Occipital lobe (tissue), 2 donors: ENCODE data around the gene DENND2A. TPM values are rescaled to one million over a fixed set of nuclear protein-coding genes. Genes with fewer than 3 reads are reported as not detected.
"Not testable (repeated sequence)": the region's sequence is repeated elsewhere in the genome, so short reads cannot be mapped to it uniquely, and the experiment has no call there.

Experiments
- DNase-seq: peaks from one replicate; lab custom pipeline; 2025; lab: John Stamatoyannopoulos, UW
- total RNA-seq: library from RNA; depleted of rRNA; stranded (reverse); fragments of >200 nt; gene quantifications from one replicate; pipeline ENCODE4 v1.2.3, GENCODE V29; 2014

The DENND2A gene
- total RNA-seq, 1 donor from 2014 or later, result 16.4 TPM

DNA sequence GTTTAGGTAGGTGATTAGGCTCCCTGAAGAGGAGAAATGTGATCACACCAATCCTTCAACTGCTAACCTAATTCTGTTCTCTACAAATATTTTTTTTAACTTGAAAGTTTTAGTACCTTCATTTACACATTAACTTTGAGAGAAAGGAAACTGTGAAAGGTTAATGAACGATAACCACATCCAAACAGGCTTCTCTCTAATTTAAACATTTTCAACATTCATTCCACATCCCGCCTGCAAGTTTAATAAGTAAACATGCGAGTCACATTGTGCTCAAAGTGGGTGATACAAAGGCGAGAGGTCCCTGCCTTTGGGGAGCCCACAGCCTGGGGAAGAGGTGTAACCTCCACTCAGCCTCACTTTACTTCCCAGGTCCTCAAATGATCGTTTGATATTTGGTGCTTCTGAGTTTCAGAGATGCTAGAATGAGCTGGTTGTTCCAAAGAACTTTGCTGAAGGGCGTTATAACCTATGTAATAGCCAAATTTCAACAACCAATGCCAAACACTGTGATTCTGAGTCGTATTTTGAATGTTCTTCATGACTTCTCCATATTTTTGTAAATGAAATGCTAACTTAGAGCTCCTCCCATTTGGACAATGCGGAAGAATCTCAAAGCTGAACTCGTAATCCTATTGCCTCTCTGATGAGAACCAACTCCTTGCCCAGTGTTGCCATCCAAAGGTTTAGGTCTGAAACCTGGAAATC, 47.5 kb downstream of the DENND2A start:
- no peak for DNase-seq

DNA sequence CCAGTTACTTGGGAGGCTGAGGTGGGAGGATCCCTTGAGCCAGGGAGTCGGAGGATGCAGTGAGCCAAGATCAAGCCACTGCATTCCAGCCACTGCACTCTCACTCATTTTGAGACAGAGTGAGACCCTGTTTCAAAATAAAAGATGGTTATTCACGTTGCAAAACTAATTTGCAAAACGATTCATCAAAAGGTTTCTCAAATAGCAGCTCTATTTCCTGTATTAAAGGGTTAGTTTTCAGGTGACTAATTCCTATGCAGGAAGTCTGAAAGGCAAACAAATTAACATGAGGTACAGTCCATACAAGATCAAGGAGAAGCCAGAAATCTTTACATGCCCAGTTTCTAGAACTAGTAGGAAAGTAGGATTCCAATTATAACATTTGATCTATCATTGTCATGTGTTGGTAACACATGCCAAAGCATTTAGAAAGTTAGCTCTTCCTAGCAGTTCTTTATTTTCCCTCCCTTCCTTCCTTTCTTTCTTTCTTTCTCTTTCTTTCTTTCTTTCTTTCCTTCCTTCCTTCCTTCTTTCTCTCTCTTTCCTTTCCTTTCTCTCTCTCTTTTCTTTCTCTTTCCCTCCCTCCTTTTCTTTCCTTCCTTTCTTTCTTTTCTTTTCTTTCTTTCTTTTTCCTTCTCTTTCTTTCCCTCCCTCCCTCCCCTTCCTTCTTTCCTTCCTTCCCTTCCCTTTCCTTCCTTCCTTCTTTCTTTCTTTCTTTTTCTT, 49.3 kb downstream of the DENND2A start:
- DNase-seq, result no peak

DNA sequence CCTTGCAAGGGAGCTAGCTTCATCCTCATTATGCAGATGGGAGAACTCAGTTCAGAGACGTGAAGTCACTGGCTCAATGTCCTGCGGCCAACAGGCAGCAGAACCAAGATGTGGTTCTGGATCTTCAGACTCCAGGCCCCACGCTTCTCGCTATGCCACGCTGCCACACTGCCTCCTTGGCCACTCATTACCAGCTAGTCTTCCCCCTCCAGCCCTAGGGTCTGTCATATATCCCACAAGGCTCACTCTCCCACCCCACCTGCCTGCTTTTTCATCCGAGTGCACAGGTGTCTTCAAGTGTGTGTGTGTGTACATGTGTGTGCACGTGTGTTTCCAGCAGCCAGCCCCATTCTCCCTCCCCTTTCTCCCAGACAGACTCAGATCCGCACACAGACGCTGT, 53.4 kb downstream of the DENND2A start:
- no peak for DNase-seq

DNA sequence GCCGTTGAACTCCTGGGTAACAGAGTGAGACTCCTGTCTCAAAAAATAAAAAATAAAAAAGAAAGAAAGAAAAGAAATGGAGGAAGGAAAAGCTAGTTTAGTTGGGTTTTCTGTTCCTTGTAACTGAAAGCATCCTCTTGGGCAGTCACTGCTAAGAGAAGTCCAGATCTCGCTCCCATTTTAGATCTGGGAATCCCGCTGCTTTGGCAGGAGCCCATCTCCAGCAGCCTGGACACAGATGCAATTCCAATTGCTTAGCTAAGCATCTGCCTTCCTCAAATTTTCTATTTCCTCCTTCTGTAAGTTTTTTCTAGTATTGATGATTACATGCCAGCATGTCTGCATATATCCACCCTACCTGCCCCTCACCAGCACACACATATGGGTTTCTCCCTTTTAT, 54.1 kb downstream of the DENND2A start:
- DNase-seq, result no peak

DNA sequence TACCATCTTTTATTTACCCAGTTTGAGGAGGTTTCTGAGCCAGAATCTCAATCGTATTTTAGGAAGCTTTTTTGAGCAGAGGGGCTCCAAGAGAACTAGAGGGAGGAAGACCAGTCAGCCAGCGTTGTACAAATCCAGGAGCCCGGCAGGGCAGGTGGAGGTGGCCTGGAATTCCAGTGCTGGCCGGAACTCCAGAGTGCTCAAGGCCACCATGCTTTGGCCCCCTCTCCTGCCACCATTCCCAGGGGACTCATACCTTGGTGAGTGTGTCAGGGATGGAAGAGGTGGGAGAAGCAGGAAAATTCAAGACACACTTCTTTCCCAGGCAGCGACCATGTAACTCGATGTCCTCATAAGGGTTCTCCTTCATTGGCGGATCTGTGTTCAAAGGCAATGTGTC, 55.3 kb downstream of the DENND2A start:
- no peak for DNase-seq

DNA sequence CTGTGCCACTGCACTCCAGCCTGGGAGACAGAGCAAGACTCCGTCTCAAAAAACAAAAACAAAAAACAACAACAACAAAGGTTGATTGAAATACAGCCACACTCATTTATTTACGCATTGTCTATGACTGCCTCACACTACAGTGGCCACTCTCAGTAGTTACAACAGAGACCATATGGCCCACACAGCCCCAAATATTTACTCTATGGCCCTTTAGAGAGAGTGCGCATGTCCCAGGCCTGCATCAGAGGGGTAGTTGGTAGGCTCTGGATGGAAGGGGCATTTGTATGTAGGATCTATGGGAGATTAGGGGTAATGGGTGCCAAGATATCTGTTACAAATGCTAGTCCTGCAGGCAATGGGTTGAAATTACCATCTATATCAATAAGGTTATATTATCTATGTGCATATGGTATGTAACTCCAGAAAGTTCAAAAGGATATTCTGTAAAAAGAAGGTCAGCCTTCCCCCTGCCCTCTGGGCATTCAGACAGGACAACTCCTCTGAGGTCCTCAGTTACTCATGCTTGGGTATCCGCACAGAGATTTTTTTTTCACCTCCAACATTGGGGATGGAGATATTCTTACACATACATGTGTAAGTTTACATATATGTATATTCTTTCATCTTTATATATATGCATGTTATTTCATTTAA, 56.3 kb downstream of the DENND2A start:
- no peak for DNase-seq

DNA sequence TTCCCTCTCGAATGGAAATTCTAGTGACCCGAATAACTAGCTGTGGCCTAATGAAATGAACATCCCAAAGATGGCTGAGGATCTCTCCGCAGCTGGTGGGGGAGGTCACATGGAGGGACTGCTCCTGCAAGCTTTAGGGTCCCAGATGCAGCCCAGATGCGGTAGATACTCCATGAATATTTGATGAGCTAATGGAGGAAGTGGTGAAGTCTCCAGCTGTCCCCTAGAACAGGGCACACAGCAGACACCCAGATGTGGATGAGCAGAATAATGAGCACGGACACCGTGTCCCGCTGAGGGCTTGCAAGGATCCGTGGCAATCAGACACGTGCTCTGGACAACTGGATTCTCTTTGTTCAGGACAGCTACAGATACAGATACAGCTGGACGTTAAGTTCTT, 59.2 kb downstream of the DENND2A start:
- no peak for DNase-seq

DNA sequence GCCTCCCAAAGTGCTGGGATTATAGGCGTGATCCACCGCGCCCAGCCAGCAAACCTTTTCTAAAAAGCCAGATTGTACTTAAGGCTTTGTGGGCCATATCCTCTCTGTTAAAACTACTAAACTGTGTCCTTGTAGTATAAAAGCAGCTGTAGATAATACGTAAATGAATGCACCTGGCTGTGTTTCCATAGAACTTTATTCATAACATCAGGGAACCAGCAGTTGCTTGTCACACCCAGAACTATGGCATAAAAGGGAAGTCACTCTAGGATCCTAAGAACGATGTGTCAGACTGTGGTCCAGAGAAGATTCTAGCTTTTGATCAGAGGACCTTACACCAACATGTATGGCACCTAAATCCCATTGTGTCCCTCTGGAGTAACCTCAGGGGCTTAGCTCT, 63.0 kb downstream of the DENND2A start:
- no peak for DNase-seq

DNA sequence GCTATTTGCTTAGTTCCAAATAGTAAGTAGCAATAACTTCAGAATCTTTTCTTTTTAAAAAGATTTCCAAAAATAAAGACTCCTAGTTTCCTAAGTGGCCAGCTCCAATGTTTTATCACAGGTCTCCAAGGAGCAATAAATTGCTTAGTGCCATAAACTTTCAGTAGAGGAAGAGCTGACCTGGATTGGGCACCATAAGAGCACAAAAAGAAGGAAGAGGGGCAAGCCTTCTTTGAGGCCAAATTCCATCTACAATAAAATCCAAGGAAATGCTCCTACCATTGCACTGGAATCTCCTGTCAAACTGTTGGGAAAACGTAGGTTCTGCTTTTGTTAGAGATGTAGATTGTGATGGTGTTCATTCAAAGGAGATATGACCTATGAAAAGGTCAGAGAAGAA, 64.0 kb downstream of the DENND2A start:
- no peak for DNase-seq

DNA sequence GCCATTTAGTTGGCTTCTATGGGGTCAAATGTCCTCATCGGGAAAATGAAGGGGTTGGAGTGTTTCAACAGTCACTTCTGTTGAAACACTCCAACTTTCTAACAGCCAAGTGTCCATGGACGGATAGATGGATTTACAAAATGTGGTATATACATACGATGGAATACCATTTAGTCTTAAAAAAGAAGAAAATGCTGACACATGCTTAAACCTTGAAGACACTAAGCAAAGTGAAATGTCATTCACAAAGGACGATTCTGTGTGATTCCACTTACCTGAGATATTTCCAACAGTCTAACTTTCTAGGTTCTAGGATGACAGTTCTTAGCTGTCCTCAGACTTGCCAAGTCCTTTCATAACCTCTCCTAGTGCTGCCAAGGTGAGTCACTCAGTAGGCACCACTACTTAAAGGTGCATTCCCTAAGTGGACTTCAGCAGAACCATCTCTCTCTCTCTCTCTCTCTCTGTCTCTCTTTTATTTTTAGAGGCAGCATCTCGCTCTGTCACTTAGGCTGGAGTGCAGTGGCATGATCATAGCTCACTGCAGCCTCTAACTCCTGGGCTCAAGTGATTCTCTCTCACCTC, 69.0 kb downstream of the DENND2A start:
- no peak for DNase-seq

DNA sequence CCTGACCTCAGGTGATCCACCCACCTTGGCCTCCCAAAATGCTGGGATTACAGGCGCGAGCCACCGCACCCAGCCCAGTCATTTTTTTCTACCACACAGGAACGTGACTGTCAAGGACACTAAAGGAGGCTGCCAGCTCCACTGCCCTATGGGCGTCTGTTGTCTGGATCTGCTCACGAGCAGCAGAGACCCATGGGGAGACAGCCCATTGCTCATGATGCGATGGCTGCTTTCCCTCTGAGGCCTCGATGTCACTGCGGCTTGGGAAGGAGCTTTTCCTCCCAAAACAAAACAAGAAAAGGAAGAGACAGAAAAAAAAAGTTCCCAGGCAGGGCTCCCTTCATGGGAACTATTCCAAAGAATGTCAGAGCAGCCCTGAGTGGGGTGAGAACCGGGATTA, 70.5 kb downstream of the DENND2A start:
- no peak for DNase-seq

DNA sequence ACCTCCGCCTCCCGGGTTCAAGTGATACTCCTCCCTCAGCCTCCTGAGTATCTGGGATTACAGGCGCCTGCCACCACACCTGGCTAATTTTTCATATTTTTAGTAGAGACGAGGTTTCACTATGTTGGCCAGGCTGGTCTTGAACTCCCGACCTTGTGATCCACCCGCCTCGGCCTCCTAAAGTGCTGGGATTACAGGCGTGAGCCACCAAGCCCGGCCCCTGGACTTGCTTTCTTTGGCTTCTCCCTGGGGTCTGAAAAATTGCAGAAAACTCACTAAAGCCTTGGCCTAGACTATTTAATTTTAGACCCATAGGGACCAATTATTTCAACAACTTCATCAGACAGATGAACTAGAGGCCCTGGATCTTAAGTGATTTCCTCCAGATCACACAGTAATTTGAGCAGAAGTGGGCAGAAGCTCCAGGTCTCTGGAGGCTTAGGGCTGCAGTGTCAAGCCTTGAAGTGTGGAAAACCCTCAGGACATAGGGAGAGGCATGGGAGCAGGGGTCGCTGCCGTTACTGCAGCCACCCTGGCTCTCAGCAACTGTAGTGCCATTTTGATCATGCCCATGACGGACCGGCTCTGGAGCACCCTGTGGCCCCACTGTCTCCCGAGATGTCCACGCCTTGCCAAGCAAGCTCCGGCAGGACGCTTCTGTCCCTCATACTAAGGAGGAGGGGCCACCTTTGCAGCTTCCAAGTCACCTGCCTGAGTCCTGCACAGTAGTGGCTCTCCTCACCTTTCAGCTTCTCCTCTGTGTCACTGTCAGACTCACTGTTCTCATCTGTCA, 72.4 kb downstream of the DENND2A start:
- DNase-seq, result no peak

DNA sequence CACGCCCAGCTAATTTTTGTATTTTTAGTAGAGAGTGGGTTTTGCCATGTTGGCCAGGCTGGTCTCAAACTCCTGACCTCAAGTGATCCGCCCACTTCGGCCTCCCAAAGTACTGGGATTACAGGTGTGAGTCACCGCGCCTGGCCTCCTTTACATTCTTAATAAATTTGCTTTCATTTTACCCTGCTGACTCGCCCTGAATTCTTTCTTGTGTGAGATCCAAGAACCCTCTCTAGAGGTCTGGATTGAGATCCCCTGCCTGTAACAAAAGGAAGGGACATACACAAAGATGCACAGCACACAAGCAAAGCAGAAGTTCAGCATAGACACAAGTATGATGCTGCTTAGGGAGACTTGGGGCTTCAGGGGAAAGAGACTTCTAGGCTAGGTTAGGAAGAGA, 74.4 kb downstream of the DENND2A start:
- DNase-seq, result not testable (repeated sequence)

DNA sequence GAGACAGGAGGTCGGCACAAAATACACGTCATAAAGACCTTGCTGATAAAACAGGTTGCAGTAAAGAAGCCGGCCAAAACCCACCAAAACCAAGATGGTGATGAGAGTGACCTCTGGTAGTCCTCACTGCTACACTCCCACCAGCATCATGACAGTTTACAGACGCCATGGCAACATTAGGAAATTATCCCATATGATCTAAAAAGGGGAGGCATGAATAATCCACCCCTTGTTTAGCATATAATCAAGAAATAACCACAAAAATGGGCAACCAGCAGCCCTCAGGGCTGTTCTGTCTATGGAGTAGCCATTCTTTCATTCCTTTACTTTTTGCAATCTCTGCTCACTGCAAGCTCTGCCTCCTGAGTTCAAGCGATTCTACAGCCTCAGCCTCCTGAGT, 74.9 kb downstream of the DENND2A start:
- DNase-seq, result not testable (repeated sequence)

DNA sequence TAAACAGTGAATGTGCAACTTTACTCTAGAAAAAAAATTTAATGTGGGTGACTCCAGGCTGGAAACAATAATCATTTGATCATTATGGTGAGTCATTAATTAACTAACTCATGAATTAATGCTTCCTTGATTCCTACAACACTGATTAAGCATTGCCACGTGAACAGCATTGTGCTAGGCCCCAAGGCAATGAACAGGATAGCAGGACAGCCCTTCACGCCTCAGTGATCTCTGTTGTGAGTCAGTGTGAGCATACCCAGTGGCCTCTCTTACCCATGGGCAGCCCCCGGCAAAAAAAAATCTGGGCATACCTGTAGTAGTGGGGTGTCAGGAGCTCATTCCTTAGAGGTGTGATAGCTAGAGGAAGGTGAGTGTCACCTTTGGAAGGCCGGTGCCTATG, 76.0 kb downstream of the DENND2A start:
- DNase-seq, result no peak

DNA sequence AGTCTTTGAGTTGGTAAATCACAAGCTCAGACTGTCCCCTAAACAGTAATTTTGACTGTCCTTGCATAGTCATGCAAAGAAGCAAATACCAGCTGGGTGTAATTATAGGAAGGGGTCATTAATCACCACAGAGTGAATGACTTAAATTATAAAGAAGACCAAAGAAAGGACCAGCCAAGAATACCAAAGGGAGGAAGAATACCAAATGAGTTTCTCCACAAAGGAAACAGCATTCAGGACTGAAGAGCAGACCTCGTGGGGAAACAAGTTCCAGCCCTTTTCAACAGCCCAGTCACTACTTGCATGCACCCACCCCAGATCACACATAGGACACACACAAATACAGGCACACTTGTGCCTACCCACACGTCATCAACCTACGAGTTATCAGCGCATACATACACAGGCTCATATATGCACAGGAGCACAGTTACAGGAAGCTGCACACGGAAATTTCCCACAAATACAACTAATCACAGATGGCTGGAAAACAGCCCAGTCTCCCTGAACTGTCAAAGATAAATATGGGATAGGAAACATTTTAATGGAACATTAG, 77.6 kb downstream of the DENND2A start:
- no peak for DNase-seq

DNA sequence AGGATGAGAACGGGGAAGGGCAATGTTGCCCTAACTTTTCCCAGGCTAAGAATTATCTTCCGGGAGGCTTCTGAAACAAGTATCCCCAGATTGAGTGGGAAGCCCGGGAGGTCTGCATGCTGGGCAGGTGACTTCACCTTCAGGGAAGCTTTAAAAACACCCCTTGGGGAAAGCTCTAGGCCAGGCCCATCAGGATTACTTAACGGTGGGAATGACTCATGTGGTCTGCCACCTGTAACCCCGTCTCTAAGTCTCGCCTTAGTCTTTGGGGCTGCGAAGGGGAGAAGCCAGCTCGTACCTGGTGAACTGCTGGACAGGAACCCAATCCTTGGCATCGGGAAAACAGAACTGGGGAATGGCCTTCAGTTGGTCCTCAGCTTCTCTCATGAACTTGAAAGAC, 81.2 kb downstream of the DENND2A start:
- no peak for DNase-seq

DNA sequence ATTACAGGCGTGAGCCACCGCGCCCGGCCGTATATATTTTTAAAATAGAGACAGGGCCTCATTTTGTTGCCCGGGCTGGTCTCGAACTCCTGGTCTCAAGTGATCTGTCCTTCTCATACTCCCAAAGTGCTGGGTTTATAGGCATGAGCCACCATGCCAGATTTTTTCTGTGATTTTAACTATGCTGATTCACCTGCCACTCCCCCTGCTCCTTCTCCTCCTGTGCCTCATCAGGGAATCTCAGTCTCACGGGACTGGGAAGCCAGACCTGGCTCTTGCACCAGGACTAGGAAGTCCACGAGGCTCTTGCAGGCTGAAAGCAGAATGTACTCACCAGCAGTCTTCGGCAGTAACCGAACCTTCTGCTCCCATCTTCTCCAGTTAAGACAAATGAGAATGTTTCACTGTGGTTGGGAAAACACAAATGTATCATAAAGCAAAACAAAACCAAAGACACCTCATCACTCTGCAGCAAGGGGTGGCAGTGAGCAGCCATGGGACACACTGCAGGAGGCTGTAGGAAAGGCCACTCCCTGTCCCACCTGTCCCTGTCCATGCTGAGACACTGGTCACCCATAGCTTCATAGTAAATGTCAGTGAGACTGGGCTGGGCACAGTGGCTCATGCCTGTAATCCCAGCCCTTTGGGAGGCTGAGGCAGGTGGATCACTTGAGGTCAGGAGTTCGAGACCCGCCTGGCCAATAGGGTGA, 82.6 kb downstream of the DENND2A start:
- DNase-seq, result no peak

DNA sequence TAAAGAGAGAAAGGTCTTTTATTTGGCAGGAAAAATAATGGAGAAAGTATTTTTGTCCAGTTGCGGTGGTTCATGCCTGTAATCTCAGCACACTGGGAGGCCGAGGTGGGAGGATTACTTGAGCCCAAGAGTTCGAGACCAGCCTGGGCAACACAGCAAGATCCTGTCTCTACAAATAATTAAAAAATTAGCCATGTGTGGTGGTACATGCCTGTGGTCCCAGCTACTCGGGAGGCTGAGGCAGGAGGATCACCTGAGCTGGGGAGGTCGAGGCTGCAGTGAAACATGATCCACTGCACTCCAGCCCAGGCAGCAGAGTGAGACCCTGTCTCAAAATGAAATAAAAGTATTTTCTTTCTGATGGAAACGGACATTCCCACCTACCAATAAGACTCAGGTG, 83.5 kb downstream of the DENND2A start:
- no peak for DNase-seq

DNA sequence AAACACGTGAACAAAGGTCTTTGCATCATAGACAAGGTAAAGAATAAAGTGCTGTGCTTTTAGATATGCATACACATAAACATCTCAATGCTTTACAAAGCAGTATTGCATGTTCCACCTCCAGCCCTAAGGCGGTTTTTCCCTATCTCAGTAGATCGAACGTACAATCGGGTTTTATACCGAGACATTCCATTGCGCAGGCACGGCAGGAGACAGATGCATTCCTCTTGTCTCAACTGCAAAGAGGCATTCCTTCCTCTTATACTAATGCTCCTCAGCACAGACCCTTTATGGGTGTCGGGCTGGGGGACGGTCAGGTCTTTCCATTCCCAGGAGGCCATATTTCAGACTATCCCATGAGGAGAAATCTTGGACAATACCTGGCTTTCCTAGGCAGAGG, 87.4 kb downstream of the DENND2A start:
- DNase-seq, result not testable (repeated sequence)

DNA sequence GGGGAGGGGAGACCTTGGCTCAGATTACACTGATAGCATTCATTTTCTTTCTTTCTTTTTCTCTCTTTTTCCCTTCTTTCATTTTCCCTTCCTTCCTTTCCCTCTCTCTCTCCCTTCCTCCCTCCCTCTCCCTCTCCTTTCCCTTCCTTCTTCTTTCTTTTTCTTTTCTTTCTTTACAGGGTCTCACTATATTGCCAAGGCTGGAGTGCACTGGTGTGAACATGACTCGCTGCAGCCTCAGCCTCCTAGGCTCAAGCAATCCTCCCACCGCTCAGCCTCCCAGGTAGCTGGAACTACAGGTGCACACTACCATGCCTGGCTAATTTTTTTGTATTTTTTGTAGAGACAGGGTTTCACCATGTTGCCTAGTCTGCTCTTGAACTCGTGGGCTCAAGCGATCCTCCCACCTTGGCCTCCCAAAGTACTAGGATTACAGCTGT, 88.4 kb downstream of the DENND2A start:
- DNase-seq, result no peak
